Measurements from ENCODE around the gene TIMM50.

The TIMM50 gene

GRCh38 chr19:39502640-39503417 lies 22.2 kb downstream of the TIMM50 start:
- DNase-seq, result peak; percentile 26

DNA sequence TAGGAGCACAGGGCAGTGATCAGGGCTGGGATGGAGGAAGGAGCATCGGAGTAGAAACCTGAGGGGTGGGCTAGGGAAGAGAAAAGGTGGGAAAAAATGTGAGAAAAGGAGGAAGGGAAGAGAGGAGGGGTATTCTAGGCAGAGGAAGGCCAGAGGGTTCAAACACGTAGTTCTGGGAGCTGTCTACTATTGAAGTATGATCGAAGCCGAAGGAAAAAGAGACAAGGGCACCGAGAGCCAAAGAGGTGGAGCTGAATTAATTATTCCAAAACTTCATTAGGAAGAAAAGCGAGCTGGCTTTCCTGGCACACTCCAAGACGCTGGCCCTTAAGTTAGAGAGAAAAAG lies 25.9 kb downstream of the TIMM50 start:
- DNase-seq, result no peak

DNA sequence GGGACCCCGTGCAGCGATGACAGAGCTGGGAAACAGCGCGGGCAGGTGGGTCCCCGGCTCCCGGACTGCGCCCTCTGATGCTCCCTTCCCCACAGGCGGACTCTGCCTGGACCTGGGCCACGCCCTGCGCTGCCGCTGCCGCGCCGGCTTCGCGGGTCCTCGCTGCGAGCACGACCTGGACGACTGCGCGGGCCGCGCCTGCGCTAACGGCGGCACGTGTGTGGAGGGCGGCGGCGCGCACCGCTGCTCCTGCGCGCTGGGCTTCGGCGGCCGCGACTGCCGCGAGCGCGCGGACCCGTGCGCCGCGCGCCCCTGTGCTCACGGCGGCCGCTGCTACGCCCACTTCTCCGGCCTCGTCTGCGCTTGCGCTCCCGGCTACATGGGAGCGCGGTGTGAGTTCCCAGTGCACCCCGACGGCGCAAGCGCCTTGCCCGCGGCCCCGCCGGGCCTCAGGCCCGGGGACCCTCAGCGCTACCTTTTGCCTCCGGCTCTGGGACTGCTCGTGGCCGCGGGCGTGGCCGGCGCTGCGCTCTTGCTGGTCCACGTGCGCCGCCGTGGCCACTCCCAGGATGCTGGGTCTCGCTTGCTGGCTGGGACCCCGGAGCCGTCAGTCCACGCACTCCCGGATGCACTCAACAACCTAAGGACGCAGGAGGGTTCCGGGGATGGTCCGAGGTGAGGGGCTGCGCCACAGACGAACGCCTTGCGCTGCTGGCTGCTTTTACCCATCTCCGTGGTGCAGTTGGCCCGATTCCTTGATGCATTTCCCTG lies 26.5 kb downstream of the TIMM50 start:
- peak; percentile 68 for DNase-seq

- DNase-seq, result no peak
These were observed 27.2 kb downstream of the TIMM50 start for GRCh38 chr19:39507715-39508364.

- no peak for DNase-seq
These were observed 28.0 kb downstream of the TIMM50 start for GRCh38 chr19:39508629-39509028.

GRCh38 chr19:39509233-39509632 lies 28.6 kb downstream of the TIMM50 start:
- no peak for DNase-seq

GRCh38 chr19:39512988-39513387 lies 32.4 kb downstream of the TIMM50 start:
- DNase-seq, result no peak

DNA sequence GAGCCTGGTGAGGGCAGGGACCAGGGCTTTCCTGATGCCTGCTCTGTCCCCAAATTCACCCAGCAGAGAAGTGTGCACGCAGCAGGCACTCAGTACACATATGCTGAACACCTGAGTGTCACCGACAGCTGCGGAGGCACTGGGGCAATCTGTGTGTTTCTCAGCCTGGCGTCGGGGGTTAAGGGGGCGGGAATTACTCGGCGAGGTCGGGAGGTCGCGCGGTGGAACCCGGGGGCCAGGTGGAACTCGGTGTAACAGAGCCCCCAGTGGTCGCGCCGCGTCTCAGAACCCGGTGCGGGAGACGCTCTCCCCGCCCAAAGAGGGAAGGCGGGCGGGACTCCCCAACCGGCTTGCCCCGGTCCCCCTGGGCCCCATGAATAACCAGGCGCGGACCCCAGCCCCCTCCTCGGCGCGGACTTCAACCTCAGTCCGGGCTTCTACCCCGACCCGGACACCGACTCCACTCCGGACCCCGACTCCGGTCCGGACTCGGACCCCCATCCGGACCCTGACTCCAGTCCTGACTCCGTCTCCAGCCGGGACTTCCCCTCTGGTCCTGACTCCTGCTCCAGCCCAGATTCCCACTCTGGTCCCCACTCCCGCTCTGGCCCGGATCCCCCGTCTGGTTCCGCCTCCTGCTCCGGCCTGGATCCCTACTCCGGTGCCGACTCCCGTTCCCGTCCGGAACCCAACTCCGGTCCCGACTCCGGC lies 34.4 kb downstream of the TIMM50 start, which contains the start of gene SELENOV:
Gene SELENOV, plus strand, starts transcription at position 300 of the 711 bp plus-strand sequence. Its CDS starts 74 bp downstream, at position 374.
- no peak for DNase-seq

- DNase-seq, result no peak
These were observed 35.0 kb downstream of the TIMM50 start for GRCh38 chr19:39515551-39516191.

DNA sequence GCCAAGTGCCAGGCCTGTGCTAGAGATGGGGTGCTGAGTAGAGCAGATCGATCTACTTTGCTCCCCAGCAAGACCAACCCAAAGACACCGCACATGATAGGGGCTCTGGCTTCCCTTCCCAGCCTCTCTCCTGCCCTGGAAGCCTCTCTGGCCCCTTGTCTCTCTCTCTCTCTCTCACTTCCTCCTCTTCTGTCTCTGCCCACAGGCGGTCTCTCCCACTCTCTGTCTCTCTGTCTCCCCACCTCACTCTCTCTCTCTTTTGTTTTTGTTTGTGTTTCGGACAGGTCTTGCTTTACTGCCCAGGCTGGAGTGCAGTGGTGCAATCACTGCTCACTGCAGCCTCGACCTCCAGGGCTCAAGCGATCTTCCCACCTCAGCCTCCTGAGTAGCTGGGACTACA lies 35.6 kb downstream of the TIMM50 start:
- no peak for DNase-seq

- DNase-seq, result no peak
These were observed 36.8 kb downstream of the TIMM50 start for GRCh38 chr19:39517432-39517831.

GRCh38 chr19:39518458-39518857 lies 37.8 kb downstream of the TIMM50 start:
- DNase-seq, result no peak

DNA sequence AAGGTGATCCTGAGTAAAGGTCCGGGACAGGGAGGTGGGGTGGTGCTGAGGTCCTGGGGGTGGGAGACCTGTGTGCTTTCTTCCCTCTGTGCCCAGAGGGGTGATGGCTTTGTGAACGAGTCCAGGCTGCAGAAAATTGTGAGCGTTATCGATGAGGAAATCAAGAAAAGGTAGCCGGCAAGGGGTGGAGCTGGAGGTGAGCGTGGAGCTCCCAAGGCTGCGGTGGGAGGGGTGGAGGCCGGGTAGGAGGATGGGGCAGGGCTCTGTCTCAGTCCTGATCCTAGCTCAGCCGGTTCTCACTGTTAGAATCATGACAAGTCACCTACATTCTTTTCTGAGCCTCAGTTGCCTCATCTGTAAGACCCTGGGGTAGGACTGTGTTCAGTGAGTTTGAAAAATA lies 38.3 kb downstream of the TIMM50 start:
- no peak for DNase-seq

DNA sequence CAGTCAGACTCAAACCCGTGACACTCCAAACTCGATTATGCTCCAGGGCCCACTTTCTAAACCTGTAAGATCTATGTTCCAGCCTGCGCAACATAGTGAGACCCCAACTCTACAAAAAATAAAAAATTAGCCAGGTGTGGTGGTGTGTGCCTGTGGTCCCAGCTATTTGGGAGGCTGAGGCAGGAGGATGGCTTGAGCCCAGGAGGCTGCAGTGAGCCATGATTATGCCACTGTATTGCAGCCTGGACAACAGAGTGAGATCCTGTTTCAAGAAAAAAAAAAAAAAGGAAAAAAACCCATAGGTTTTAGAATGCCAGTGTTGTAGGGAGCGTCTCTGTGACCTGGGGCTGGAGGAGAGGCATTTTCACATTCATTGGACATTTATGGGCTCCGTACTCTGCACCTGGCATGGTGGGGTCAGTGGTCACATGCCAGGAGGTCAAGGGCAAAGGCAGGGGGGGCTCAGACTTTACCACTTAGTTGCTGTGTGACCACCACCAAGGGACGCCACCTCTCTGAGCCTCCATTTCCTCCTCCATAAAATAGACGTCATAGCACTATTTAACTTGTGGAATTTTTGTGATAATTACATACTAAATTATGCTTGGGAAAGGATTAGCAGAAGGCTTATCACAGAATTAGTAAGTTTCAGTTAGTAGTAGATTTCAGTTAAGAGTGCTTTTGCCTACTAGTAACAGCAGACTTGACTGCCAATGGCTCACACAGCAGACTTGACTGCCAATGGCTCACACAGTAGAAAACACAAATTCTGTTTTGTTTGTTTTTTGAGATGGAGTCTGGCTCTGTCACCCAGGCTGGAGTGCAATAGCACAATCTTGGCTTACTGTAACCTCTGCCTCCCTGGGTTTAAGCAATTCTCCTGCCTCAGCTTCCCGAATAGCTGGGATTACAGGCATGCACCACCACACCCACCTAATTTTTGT lies 40.2 kb downstream of the TIMM50 start:
- DNase-seq, result no peak

DNA sequence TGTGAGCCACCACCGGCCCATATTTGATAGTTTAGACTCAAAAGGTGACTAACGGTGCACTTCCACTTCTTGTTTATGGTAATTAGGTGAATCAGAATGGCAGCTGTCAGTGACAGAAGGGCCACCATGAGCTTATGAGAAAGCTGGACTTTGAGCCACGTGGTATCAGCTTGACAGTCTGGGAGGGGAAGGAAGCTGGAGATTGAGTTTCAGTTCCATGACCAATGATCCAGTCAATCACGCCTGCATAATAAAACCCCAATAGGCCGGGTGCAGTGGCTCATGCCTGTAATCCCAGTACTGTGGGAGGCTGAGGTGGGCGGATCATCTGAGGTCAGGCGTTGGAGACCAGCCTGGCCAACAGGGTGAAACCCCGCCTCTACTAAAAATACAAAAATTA lies 43.9 kb downstream of the TIMM50 start:
- DNase-seq, result no peak

DNA sequence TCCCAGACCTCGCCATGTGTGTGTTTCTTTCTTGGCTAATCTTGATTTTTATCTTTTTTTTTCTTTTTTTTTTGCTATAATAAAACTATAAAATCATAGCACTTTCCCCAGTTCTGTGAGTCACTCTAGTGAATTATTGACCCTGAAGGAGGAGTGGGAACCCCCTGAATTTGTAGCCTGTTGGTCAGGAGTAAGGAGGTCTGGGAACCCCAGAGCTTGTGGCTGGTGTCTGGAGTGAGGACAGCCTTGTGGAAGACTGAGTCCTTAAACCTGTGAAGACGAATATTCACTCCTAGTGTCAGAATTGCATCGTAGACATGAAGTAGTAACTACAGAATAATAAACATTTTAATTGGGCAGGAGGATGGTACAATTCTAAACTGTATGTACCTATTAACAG lies 44.6 kb downstream of the TIMM50 start:
- DNase-seq, result no peak

- no peak for DNase-seq
These were observed 51.2 kb downstream of the TIMM50 start for GRCh38 chr19:39531834-39532232.

- peak; percentile 82 for DNase-seq
These were observed 51.8 kb downstream of the TIMM50 start, which contains the start of gene EID2B for GRCh38 chr19:39532233-39533002. Gene EID2B, minus strand, starts transcription at chr19:39532852. Its CDS starts 50 bp downstream, at chr19:39532802.

- no peak for DNase-seq
These were observed 52.4 kb downstream of the TIMM50 start for GRCh38 chr19:39533003-39533512.

- no peak for DNase-seq
These were observed 53.2 kb downstream of the TIMM50 start for GRCh38 chr19:39533791-39534190.

Data from GF-D8 (cell line).